Measurements from ENCODE around the gene PDE8B.

Gene PDE8B

DNA sequence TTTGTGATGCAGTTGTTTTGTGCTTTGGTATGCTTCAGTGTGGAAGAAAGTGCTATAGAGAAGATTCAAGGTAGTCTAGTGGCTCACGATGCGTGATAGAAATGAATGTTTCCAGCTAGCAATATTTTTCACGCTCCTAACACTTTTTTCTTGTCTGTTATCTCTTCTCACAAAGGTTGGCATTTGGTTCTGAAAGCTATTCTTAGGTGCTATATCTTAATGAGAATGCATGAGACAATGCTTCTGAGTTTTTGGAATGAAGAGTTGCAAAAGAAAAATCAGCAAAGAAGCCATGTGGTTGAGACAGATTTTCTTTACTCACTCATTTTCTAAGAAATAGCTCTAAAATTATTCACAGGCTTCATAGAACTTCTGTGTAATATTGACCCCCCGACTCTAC lies 122.6 kb downstream of the PDE8B start:
- TF ChIP-seq EP300 (IDR thresholded peaks at IDR 0.05; ENCODE audit: borderline replicate concordance) (no peak), TAF1 (IDR thresholded peaks at IDR 0.05; ENCODE audit: low read depth) (no peak)

DNA sequence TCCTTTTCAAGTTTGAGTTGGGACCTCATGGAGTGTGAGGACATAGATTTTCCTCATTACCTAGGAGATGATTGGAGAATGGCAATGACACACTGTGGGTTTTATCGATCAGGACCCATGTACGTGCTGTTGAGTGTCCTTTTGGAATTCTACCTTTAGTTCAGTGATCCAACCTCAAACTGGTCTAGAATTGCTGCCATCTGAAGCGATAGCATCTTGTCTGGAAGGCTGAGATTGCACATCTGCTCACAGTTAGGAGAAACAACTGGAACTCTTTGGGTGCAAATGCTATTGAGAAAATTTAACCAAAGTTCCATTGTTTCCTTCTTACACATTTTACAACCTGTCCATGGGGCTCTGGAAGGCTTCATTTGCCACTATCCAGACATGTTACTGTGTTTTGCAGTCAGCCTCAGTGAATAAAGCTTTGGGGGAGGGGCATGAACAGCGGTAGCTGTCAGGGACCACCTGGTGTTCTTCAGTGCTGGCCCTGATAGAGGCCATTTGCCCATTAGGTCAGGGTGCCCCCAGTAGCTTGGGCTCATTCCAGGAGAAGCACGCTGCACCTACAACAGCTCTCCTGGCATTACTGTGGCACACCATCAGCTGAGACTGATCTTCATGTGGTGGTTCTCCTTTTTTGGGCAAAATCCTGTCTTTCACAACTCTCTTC lies 123.1 kb downstream of the PDE8B start:
- TF ChIP-seq NFIC (IDR thresholded peaks at IDR 0.05) (no peak), YY1 (IDR thresholded peaks at IDR 0.05; ENCODE audit: low read depth) (no peak), FOXM1 (IDR thresholded peaks at IDR 0.05; ENCODE audit: borderline replicate concordance, low read depth) (no peak), RAD21 (IDR thresholded peaks at IDR 0.05; ENCODE audit: low read depth) (no peak), TEAD4 (IDR thresholded peaks at IDR 0.05) (no peak), EGR1 (IDR thresholded peaks at IDR 0.05) (no peak), ZBTB7A (IDR thresholded peaks at IDR 0.05; ENCODE audit: low read depth) (no peak), TAF1 (IDR thresholded peaks at IDR 0.05; ENCODE audit: low read depth) (no peak), TCF12 (IDR thresholded peaks at IDR 0.05; ENCODE audit: low read depth) (no peak), EP300 (IDR thresholded peaks at IDR 0.05; ENCODE audit: borderline replicate concordance) (no peak), CEBPB (IDR thresholded peaks at IDR 0.05) (no peak), CREB1 (IDR thresholded peaks at IDR 0.05; ENCODE audit: low read depth) (no peak)
- TF ChIP-seq, protein P1, sequence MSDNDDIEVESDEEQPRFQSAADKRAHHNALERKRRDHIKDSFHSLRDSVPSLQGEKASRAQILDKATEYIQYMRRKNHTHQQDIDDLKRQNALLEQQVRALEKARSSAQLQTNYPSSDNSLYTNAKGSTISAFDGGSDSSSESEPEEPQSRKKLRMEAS (IDR thresholded peaks at IDR 0.05): no peak
- TF ChIP-seq, protein P2, sequence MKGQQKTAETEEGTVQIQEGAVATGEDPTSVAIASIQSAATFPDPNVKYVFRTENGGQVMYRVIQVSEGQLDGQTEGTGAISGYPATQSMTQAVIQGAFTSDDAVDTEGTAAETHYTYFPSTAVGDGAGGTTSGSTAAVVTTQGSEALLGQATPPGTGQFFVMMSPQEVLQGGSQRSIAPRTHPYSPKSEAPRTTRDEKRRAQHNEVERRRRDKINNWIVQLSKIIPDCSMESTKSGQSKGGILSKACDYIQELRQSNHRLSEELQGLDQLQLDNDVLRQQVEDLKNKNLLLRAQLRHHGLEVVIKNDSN (IDR thresholded peaks at IDR 0.05): no peak
- TF ChIP-seq, protein P3, sequence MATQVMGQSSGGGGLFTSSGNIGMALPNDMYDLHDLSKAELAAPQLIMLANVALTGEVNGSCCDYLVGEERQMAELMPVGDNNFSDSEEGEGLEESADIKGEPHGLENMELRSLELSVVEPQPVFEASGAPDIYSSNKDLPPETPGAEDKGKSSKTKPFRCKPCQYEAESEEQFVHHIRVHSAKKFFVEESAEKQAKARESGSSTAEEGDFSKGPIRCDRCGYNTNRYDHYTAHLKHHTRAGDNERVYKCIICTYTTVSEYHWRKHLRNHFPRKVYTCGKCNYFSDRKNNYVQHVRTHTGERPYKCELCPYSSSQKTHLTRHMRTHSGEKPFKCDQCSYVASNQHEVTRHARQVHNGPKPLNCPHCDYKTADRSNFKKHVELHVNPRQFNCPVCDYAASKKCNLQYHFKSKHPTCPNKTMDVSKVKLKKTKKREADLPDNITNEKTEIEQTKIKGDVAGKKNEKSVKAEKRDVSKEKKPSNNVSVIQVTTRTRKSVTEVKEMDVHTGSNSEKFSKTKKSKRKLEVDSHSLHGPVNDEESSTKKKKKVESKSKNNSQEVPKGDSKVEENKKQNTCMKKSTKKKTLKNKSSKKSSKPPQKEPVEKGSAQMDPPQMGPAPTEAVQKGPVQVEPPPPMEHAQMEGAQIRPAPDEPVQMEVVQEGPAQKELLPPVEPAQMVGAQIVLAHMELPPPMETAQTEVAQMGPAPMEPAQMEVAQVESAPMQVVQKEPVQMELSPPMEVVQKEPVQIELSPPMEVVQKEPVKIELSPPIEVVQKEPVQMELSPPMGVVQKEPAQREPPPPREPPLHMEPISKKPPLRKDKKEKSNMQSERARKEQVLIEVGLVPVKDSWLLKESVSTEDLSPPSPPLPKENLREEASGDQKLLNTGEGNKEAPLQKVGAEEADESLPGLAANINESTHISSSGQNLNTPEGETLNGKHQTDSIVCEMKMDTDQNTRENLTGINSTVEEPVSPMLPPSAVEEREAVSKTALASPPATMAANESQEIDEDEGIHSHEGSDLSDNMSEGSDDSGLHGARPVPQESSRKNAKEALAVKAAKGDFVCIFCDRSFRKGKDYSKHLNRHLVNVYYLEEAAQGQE (IDR thresholded peaks at IDR 0.05; ENCODE audit: low read depth): no peak

DNA sequence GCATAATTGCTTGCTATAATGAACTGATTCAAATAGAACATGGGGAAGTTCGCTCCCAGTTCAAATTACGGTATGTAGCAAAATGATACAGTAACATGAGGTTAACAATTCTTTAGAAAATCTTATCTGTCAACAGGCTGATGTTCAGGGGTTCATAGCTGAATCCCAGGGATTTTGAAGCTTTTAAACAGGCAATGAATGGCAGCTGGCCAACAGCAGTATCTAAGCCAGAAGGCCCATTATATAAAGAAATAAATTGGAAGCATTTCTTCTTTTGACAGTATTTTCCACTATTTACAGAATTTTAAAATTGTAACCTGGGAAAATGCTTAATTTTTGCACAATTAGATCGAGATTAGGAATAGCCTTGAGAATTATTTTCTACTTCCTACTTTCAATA lies 126.8 kb downstream of the PDE8B start:
- TF ChIP-seq YY1 (IDR thresholded peaks at IDR 0.05; ENCODE audit: low read depth): no peak
- no peak for TF ChIP-seq NFIC (IDR thresholded peaks at IDR 0.05)
- no peak for TF ChIP-seq TCF12 (IDR thresholded peaks at IDR 0.05; ENCODE audit: low read depth)
- TF ChIP-seq ZBTB7A (IDR thresholded peaks at IDR 0.05; ENCODE audit: low read depth): no peak
- TF ChIP-seq EP300 (IDR thresholded peaks at IDR 0.05; ENCODE audit: borderline replicate concordance): no peak
- TF ChIP-seq, protein P1 (IDR thresholded peaks at IDR 0.05): no peak
- TF ChIP-seq, protein P3 (IDR thresholded peaks at IDR 0.05; ENCODE audit: low read depth): no peak

DNA sequence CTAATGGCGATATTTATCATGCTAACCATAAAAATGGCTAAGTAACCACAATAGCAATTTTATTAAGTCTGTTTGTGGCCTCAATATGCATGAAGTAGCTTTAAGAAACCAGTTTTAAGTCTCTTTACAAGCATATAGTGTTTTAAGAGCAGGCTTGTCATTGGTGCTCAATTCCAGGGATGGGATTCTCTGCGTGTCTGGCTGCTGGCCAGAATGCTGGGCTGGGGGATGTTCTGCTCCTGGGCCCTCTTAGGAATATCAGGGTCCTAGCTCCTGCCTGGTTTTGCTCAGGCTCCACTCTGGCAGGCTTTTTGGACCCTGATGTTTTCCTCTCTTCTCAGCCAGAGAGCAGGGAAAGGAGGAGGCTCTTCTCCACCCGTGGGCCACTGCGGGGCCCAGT lies 127.2 kb downstream of the PDE8B start:
- no peak for TF ChIP-seq RAD21 (IDR thresholded peaks at IDR 0.05; ENCODE audit: low read depth)
- no peak for TF ChIP-seq EP300 (IDR thresholded peaks at IDR 0.05; ENCODE audit: borderline replicate concordance)
- TF ChIP-seq FOXM1 (IDR thresholded peaks at IDR 0.05; ENCODE audit: borderline replicate concordance, low read depth): no peak
- TF ChIP-seq, protein P2 (IDR thresholded peaks at IDR 0.05): no peak
- TF ChIP-seq TAF1 (IDR thresholded peaks at IDR 0.05; ENCODE audit: low read depth): no peak
- TF ChIP-seq, protein P1 (IDR thresholded peaks at IDR 0.05): no peak
- no peak for TF ChIP-seq NFIC (IDR thresholded peaks at IDR 0.05)
- TF ChIP-seq TEAD4 (IDR thresholded peaks at IDR 0.05): no peak
- no peak for TF ChIP-seq CEBPB (IDR thresholded peaks at IDR 0.05)
- no peak for TF ChIP-seq CREB1 (IDR thresholded peaks at IDR 0.05; ENCODE audit: low read depth)
- TF ChIP-seq ZBTB7A (IDR thresholded peaks at IDR 0.05; ENCODE audit: low read depth): no peak
- TF ChIP-seq YY1 (IDR thresholded peaks at IDR 0.05; ENCODE audit: low read depth): no peak
- TF ChIP-seq, protein P3 (IDR thresholded peaks at IDR 0.05; ENCODE audit: low read depth): no peak
- no peak for TF ChIP-seq EGR1 (IDR thresholded peaks at IDR 0.05)
- no peak for TF ChIP-seq TCF12 (IDR thresholded peaks at IDR 0.05; ENCODE audit: low read depth)

Measured in Ishikawa (cell line).